ENCODE data around the gene OSTN. TPM values are rescaled to one million over a fixed set of nuclear protein-coding genes. Genes with fewer than 3 reads are reported as not detected.

Gene OSTN
- total and polyA plus RNA-seq, 2 of the 13 experiments (the other 11 are each of a cell fraction or from before 2014, with no cell fraction given), result not detected

DNA sequence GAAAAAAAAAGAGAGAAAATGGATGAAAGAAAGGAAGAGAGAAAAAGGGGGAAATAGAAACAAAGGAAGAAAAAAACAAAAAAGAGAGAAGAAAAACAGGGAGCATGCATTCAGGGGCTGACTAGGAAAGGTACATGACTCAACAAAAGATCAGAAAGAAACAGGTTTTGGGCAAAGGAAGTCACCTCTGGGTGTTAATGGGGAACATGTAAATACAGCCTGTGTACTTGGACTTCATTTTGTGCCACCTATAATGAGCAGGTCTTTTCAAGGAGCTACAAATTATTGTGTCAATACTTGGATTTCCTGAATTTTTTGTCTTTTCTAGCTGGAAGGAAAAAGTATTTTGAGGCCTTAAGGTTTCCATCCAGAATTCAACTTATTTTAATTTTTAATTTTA is 76.7 kb downstream of the OSTN start (continued):
- TF ChIP-seq, protein P1, sequence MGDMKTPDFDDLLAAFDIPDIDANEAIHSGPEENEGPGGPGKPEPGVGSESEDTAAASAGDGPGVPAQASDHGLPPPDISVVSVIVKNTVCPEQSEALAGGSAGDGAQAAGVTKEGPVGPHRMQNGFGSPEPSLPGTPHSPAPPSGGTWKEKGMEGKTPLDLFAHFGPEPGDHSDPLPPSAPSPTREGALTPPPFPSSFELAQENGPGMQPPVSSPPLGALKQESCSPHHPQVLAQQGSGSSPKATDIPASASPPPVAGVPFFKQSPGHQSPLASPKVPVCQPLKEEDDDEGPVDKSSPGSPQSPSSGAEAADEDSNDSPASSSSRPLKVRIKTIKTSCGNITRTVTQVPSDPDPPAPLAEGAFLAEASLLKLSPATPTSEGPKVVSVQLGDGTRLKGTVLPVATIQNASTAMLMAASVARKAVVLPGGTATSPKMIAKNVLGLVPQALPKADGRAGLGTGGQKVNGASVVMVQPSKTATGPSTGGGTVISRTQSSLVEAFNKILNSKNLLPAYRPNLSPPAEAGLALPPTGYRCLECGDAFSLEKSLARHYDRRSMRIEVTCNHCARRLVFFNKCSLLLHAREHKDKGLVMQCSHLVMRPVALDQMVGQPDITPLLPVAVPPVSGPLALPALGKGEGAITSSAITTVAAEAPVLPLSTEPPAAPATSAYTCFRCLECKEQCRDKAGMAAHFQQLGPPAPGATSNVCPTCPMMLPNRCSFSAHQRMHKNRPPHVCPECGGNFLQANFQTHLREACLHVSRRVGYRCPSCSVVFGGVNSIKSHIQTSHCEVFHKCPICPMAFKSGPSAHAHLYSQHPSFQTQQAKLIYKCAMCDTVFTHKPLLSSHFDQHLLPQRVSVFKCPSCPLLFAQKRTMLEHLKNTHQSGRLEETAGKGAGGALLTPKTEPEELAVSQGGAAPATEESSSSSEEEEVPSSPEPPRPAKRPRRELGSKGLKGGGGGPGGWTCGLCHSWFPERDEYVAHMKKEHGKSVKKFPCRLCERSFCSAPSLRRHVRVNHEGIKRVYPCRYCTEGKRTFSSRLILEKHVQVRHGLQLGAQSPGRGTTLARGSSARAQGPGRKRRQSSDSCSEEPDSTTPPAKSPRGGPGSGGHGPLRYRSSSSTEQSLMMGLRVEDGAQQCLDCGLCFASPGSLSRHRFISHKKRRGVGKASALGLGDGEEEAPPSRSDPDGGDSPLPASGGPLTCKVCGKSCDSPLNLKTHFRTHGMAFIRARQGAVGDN (CRISPR knock-in tag; IDR thresholded peaks at IDR 0.05), result no peak
- TF ChIP-seq HMGA1 (CRISPR knock-in tag; conservative IDR thresholded peaks at IDR 0.05), result no peak
- no peak for TF ChIP-seq NAIF1 (CRISPR knock-in tag; IDR thresholded peaks at IDR 0.05; ENCODE audit: borderline replicate concordance)
- no peak for TF ChIP-seq ZNF577 (CRISPR knock-in tag; IDR thresholded peaks at IDR 0.05; ENCODE audit: borderline replicate concordance, low read depth)

- no peak overlapping the region for H3K9ac ChIP-seq (ENCODE audit: insufficient read depth, low read depth, low read length)
- no peak overlapping the region for H3K4me2 ChIP-seq (ENCODE audit: low read depth, low read length)
- no peak overlapping the region for H3K27ac ChIP-seq (ENCODE audit: extremely low read length, insufficient read depth, low read length)
- ChIA-PET CTCF (ENCODE audit: low intra/inter-chr PET ratio, low total read pairs) (no interaction called here), POLR2A (no interaction called here)
- no peaks in the 10 kb centered on the region for H3K4me1 ChIP-seq (ENCODE audit: insufficient read depth, low read length)
- WGBS (ENCODE audit: low lambda C conversion rate), result 0% methylated on average over 1 of the region's 1 CpG
- no peaks in the 10 kb centered on the region for H3K79me2 ChIP-seq (ENCODE audit: insufficient read depth, low read length)
- no peak overlapping the region for H3K4me3 ChIP-seq (replicated peaks in 1 of 3; ENCODE audit: insufficient read depth in 1 of 3, low read depth in 2 of 3, low read length in 3 of 3)
- no peaks in the 10 kb centered on the region for H3K36me3 ChIP-seq (replicated peaks in 1 of 2; ENCODE audit: control insufficient read depth in 1 of 2, insufficient read depth in 2 of 2, low read length in 2 of 2)
- no peaks in the 10 kb centered on the region for H3K27me3 ChIP-seq (ENCODE audit: control insufficient read depth in 1 of 2, insufficient read depth in 2 of 2, low read length in 2 of 2)
- H2AFZ ChIP-seq (ENCODE audit: low read length), result no peak overlapping the region
- no peak for DNase-seq (ENCODE audit: low spot score)
- TF ChIP-seq AKAP8 (CRISPR knock-in tag; IDR thresholded peaks at IDR 0.05) (no peak), SYNCRIP (IDR thresholded peaks at IDR 0.05; ENCODE audit: insufficient read depth, low read depth, low read length) (no peak), SAFB2 (CRISPR knock-in tag; IDR thresholded peaks at IDR 0.05; ENCODE audit: borderline replicate concordance, low read depth) (no peak), CBX1 (IDR thresholded peaks at IDR 0.05; ENCODE audit: low read depth) (no peak)
- TF ChIP-seq, protein P2, sequence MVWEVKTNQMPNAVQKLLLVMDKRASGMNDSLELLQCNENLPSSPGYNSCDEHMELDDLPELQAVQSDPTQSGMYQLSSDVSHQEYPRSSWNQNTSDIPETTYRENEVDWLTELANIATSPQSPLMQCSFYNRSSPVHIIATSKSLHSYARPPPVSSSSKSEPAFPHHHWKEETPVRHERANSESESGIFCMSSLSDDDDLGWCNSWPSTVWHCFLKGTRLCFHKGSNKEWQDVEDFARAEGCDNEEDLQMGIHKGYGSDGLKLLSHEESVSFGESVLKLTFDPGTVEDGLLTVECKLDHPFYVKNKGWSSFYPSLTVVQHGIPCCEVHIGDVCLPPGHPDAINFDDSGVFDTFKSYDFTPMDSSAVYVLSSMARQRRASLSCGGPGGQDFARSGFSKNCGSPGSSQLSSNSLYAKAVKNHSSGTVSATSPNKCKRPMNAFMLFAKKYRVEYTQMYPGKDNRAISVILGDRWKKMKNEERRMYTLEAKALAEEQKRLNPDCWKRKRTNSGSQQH (CRISPR knock-in tag; IDR thresholded peaks at IDR 0.05; ENCODE audit: low read depth), result no peak
- in situ Hi-C loops (cut with HindIII; ENCODE audit: extremely low pct_ligation_motif_present, low pct_unique_long_range_greater_than_20kb) (no loop called here), intact Hi-C loops (cut with micrococcal nuclease; ENCODE audit: unreplicated experiment) (no loop called here)
- no peaks in the 10 kb centered on the region for H4K20me1 ChIP-seq (ENCODE audit: insufficient read depth, low read length)
- no peak for FAIRE-seq
- H3K9me3 ChIP-seq (ENCODE audit: low read length), result no peaks in the 10 kb centered on the region
- no TSS peak for BruUV-seq (replicated peaks)
- ATAC-seq, result no peak
These were observed 81.1 kb downstream of the OSTN start for GRCh38 chr3:191280111-191280510.

Measured in HepG2 (cell line).